MM.1S (cell line): ENCODE measurements around the gene POLR3GL.
A peak's percentile ranks its signal among the peaks of the same experiment; 100 is the strongest.

Source experiments
- DNase-seq: peaks from one replicate; pipeline ENCODE4 v3.0.0-alpha.2; 2015
- H2AFZ ChIP-seq: fragments of 300-600 bp; sonication (generic); 2 replicates; pipeline ENCODE4 v1.6.0; 2016; ENCODE audit warnings: antibody characterized with exemption, low read length
- H3F3A ChIP-seq: fragments of 300-600 bp; sonication (generic); 2 replicates; pipeline ENCODE4 v1.6.1; 2016; ENCODE audit warnings: mild to moderate bottlenecking, antibody characterized with exemption, low read length, moderate library complexity, mixed read lengths; ENCODE audit not compliant: insufficient read depth
- H3K27ac ChIP-seq: fragments of 300-600 bp; sonication (generic); 2 replicates; pipeline ENCODE4 v1.5.1; 2016; ENCODE audit warnings: mild to moderate bottlenecking, low read length
- H3K27me3 ChIP-seq: fragments of 300-600 bp; sonication (generic); replicated peaks from 2 replicates; pipeline ENCODE4 v1.6.0; 2016; ENCODE audit warnings: low read length; ENCODE audit not compliant: insufficient read depth
- H3K36me3 ChIP-seq: fragments of 300-600 bp; sonication (generic); replicated peaks from 2 replicates; pipeline ENCODE4 v1.6.1; 2016; ENCODE audit warnings: mild to moderate bottlenecking, low read length, mixed read lengths; ENCODE audit not compliant: insufficient read depth
- H3K4me1 ChIP-seq: fragments of 300-600 bp; sonication (generic); 2 replicates; pipeline ENCODE4 v1.6.1; 2016; ENCODE audit warnings: low read length, mixed read lengths
- H3K4me2 ChIP-seq: fragments of 300-600 bp; sonication (generic); 2 replicates; pipeline ENCODE4 v1.6.0; 2016; ENCODE audit warnings: low read depth, low read length
- H3K4me3 ChIP-seq: fragments of 300-600 bp; sonication (generic); 2 replicates; pipeline ENCODE4 v1.5.1; 2016; ENCODE audit warnings: low read length, mixed read lengths
- H3K79me2 ChIP-seq: fragments of 300-600 bp; sonication (generic); 2 replicates; pipeline ENCODE4 v1.6.1; 2016; ENCODE audit warnings: mixed run types, low read length, mixed read lengths
- H3K9ac ChIP-seq: fragments of 300-600 bp; sonication (generic); 2 replicates; pipeline ENCODE4 v1.6.1; 2016; ENCODE audit warnings: low read length, mixed read lengths
- H3K9me2 ChIP-seq: fragments of 300-600 bp; sonication (generic); replicated peaks from 2 replicates; pipeline ENCODE4 v1.6.1; 2016; ENCODE audit warnings: mild to moderate bottlenecking, low read length, mixed read lengths; ENCODE audit not compliant: insufficient read depth
- H3K9me3 ChIP-seq: fragments of 300-600 bp; sonication (generic); replicated peaks from 2 replicates; pipeline ENCODE4 v1.6.1; 2016; ENCODE audit warnings: mild to moderate bottlenecking, low read length, mixed read lengths; ENCODE audit not compliant: insufficient read depth
- H4K20me1 ChIP-seq: fragments of 300-600 bp; sonication (generic); 2 replicates; pipeline ENCODE4 v1.6.1; 2016; ENCODE audit warnings: mild to moderate bottlenecking, low read length, moderate library complexity, mixed read lengths; ENCODE audit not compliant: insufficient read depth
- CTCF ChIP-seq: fragments of 300-600 bp; sonication (generic); IDR thresholded peaks from 2 replicates; pipeline ENCODE4 v1.5.1; 2016; ENCODE audit warnings: antibody characterized with exemption, low read length, mixed read lengths
- EZH2 ChIP-seq: fragments of 300-600 bp; sonication (generic); optimal IDR thresholded peaks from 2 replicates; pipeline ENCODE3; 2017; ENCODE audit warnings: low read depth, mild to moderate bottlenecking, antibody characterized with exemption, low read length, mixed read lengths
- EZH2phosphoT487 ChIP-seq: fragments of 300-600 bp; sonication (generic); IDR thresholded peaks from 2 replicates; pipeline ENCODE4 v1.6.1; 2018; ENCODE audit warnings: antibody characterized with exemption, low read length

POLR3GL gene

DNA sequence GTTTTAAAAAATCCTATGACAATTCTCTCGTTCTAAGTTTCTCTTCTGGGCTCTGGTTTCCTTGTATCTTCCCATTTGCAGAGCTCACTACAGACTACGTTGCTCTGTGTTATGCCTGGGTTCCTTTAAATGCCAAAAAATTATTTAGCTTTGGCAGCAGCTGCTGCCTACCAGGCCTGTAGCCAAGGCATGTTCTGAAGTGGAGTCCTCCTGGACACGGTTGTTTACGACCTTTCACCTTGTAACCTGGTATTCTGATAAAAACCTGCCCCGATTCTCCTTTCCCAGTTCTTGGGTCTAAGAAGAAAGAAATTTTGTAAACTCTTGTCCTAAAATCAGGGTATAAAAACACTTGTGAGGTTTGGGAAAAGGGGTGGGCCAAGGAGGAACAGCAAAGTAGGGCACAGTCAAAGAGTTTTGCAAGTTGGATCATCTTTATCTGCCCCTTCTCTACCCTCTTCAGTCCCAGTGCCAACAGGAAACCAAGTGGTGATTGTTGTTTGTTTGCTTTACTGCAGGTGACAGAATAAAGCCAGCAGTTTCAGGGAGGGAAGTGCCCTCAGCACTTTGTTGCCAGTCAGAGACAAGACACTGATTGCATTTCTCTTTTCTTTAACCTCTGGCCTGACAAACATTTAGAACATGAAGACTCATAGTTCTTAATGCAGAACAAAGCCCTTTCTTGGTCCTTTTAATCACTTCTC is 35.0 kb downstream of the POLR3GL start:
- H4K20me1 ChIP-seq, result peaks cover 10% of the 10 kb centered on the region; the same call in 1 of the 2 replicates
- peaks cover 36% of the 10 kb centered on the region for H3K79me2 ChIP-seq
- peak overlapping the region; percentile 89 for H3K27ac ChIP-seq
- no peaks in the 10 kb centered on the region for H3K27me3 ChIP-seq
- H3K4me2 ChIP-seq, result peak overlapping the region; percentile 89
- H3K36me3 ChIP-seq, result peaks cover 8% of the 10 kb centered on the region
- DNase-seq, result peak; percentile 90
- H3K9me2 ChIP-seq, result no peaks in the 10 kb centered on the region
- peaks cover 30% of the 10 kb centered on the region for H3K4me1 ChIP-seq
- H3F3A ChIP-seq, result peaks cover 58% of the 10 kb centered on the region
- H3K4me3 ChIP-seq, result peak overlapping the region; percentile 22
- H3K9ac ChIP-seq, result peak overlapping the region; percentile 57
- H3K9me3 ChIP-seq, result no peaks in the 10 kb centered on the region
- H2AFZ ChIP-seq, result peak overlapping the region; percentile 44
- TF ChIP-seq EZH2 (no peak), CTCF (no peak), EZH2phosphoT487 (no peak)

DNA sequence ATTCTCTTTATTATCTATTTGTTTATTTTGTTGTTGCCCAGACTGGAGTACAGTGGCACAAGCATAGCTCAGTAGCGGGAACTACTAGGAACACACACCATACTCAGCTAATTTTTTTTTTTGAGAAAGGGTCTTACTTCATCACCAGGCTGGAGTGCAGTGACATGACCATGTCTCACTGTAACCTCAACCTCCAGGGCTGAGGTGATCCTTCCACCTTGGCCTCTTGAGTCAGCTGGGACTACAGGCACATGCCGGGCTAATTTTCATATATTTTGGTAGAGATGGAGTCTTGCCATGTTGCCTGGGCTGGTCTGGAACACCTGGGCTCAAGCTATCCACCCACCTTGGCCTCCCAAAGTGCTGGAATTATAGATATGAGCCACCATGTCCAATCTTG is 37.2 kb downstream of the POLR3GL start:
- DNase-seq, result peak; percentile 1
- Histone ChIP-seq H3K27ac (no peak overlapping the region), H3K4me3 (no peak overlapping the region), H3K4me2 (no peak overlapping the region), H4K20me1 (no peaks in the 10 kb centered on the region), H3K79me2 (peaks cover 14% of the 10 kb centered on the region), H3K9me3 (no peaks in the 10 kb centered on the region), H2AFZ (no peak overlapping the region), H3F3A (peaks cover 37% of the 10 kb centered on the region), H3K9ac (no peak overlapping the region), H3K9me2 (no peaks in the 10 kb centered on the region), H3K36me3 (no peaks in the 10 kb centered on the region), H3K27me3 (no peaks in the 10 kb centered on the region), H3K4me1 (peaks cover 33% of the 10 kb centered on the region)
- TF ChIP-seq EZH2 (no peak), CTCF (no peak), EZH2phosphoT487 (no peak)

DNA sequence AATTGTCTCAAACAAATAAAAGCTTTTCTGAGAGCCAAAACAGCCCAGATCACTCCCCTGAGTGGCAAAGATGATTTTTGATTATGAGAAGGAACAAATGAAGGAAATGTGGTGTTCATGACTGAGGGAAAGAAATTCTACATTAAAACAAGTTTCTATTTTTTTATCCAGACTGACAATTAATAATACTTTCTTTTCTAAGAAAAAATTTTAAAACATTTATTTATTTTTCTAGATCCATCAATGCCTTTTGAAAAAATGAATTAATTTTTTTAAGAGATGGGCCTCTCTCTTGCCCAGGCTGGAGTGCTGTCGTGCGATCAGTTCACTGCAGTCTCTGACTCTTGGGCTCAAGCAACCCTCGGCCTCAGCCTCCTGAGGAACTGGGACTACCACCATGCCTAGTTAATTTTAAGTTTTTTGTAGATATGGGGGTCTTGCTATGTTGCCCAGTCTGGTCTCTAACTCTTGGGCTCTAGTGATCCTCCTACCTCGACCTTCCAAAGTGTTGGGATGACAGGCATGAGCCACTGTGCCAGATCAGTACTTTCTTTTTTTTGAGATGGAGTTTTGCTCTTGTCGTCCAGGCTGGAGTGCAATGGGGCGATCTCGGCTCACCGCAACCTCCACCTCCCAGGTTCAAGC is 43.1 kb downstream of the POLR3GL start:
- Histone ChIP-seq H2AFZ (peak overlapping the region; percentile 13), H3K36me3 (no peaks in the 10 kb centered on the region), H3K4me3 (no peak overlapping the region), H3K27ac (no peak overlapping the region), H3F3A (no peaks in the 10 kb centered on the region), H4K20me1 (no peaks in the 10 kb centered on the region), H3K9ac (no peak overlapping the region), H3K4me1 (peaks cover 6% of the 10 kb centered on the region; the same call in 1 of the 2 replicates), H3K9me2 (no peaks in the 10 kb centered on the region), H3K27me3 (no peaks in the 10 kb centered on the region), H3K4me2 (no peak overlapping the region), H3K9me3 (no peaks in the 10 kb centered on the region), H3K79me2 (no peaks in the 10 kb centered on the region)
- no peak for DNase-seq
- TF ChIP-seq EZH2phosphoT487 (no peak), CTCF (no peak), EZH2 (no peak)
